Myocyte (in vitro differentiated cells): Measurements from ENCODE around the gene CEND1. TPM values are rescaled to one million over a fixed set of nuclear protein-coding genes. Genes with fewer than 3 reads are reported as not detected.

Experiments
- DNase-seq: peaks from one replicate; pipeline ENCODE4 v3.0.0-alpha.2; 2012; ENCODE audit warnings: low read depth
- total RNA-seq: library from RNA; depleted of rRNA; stranded (reverse); fragments of >200 nt; gene quantifications from 2 replicates; pipeline ENCODE4 v1.2.3, GENCODE V29; 2014

Gene CEND1
- total RNA-seq, 1 donor from 2014 or later: 0.53 TPM

DNA sequence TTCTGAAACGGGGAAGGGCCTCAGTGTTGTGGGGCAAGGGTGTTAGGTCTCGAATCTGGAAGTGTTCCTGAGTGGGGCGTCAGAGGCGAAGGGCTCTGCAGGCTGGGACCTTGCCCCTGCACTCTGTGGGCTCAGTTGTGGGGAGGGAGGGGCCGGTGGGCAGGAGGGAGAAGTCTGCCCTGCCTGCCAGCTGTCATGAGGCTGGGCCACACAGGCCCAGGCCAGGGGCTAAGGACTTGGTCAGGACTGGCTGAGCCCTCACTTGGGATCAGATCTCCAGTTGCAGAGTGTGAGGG, 38.0 kb upstream of the CEND1 start, which contains the start of gene CRACR2B:
TSS of gene CRACR2B (plus strand) at position 23 of the 296 bp plus-strand sequence. CDS start 689 bp downstream, outside the sequence.
- DNase-seq: peak; percentile 86

DNA sequence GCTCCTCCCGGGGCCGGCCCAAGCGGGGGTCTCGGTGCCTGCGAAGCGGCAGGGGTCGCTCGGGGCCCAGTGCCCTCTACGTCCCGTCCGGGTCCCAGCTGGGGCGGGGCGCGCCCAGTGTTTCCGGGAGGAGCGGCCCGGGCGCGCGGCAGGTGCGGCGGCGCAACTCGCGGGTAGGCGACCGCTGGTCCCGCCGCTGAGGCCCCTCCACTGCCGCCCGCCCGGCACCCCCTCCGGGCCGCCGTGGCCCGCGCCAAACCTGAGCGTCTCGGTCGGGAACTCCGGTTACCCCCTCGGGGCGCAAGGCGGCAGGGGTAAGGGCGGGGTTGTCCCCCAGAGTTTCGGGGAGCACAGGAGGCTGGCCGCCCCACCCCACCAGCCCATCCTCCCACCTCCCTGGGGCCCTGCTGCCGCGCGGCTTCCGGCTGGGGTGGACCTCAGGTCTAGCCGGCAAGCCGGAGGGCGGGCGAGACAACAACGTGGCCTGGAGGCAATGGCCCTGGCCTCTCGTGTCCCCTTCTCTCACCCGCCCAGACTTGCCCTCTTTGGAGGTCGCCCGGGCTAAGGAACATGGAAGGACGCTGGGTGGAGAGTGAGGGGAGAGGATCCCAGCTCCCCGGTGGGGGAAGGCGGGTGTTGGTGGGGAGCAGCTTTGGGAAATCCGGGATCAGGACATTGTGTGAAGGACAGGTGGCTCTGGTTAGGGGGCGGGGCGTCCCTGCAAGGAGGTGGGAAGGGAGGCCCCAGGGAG, 37.4 kb upstream of the CEND1 start:
- DNase-seq: no peak

DNA sequence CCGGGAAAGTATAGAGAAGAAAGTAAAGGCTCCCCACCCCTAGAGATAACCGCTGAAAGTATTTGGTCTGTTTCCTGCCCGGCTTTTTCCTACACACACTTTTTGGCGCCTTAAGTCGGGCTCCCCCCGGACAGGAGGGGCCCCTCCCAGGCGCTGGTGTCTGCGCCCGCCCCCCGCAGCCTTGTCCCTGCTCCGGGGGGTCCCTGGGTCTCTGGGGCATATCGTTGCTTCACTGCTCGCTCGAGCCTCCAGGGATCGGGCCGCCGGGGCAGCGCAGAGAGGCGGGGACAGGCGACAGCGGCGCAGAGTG, 36.9 kb upstream of the CEND1 start:
- no peak for DNase-seq

DNA sequence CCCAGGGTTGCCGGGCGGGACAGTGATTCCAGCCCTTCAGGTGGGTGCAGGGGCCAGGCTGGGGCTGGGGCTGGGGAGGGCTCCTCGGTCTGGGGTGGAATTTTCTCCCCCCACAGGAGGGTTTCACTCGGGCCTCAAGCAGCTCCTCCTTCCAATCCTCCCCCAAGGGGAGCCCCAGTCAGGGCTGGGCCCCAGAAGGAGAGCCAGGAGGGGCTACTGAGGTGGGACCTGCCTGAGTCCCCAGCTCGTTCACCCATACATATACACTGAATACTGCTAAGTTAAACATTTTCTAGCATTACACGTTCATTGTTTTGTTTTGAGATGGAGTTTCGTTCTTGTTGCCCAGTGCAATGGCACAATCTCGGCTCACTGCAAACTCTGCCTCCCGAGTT, 36.3 kb upstream of the CEND1 start:
- DNase-seq: no peak

DNA sequence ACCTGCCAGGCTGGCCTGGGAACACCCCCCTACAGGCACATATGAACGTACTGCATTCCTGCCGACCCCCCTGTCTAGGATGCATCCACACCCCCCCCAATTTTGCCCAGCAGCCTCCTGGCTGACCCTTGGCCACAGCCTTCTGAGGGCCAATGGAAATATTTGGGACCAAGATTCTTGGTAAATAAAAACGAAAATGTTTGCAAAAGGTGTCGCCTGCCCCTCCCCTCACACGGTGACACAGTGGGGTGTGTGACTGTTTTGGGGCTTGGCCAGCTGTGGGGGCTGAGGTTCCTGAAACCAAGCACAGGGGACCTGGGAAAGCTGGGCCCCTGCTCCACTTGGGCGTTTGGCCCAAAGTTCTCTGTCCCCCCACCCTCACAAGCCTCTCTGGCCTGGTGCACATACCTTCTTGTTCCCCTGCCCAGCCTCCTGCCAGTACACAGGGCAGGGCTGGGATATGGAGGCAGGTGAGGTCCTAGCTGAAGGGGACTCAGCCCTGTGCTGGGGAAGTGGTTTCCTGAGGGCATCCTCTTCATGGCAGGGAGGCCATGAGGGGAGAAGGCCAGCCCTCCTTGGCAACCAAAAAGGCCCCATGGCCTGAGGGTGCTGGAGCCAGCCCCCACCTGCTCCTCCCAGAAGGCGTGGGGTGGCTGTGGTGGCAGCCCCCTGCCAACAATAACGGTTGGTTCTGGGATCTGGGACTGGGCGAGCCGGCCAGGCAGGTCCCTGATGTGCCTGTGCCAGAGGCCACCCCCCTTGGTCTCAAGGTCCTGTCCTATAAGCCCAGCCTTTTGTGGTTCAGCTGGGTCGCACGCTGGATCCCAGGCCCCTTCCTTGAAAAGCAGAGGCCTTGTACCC, 35.7 kb upstream of the CEND1 start:
- DNase-seq: no peak

DNA sequence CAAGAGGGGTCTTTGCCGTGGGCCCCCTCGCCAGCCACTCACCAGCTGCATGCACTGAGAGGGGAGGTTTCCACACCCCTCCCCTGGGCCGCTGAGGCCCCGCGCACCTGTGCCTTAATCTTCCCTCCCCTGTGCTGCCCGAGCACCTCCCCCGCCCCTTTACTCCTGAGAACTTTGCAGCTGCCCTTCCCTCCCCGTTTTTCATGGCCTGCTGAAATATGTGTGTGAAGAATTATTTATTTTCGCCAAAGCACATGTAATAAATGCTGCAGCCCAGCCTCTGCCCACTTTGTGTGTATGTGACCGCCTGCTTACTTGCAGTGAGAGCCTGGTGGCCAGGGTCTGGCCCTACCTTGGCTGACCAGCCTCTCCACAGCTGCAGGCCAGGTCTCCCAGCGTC, 35.1 kb upstream of the CEND1 start:
- DNase-seq: peak; percentile 60

DNA sequence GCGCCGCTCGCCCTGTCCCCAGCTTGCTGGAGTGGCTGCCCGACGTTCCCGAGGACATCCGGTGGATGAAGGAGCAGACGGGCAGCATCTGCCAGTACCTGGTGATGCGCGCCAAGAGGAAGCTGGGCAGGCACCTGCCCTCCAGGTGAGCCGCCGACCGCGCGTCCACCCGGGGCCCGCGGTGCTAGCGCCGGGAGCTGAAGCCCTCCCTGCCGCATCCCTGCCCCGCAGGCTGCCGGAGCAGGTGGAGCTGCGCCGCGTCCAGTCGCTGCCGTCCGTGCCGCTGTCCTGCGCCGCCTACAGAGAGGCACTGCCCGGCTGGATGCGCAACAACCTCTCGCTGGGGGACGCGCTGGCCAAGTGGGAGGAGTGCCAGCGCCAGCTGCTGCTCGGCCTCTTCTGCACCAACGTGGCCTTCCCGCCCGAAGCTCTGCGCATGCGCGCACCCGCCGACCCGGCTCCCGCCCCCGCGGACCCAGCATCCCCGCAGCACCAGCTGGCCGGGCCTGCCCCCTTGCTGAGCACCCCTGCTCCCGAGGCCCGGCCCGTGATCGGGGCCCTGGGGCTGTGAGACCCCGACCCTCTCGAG, 34.5 kb upstream of the CEND1 start:
- no peak for DNase-seq

DNA sequence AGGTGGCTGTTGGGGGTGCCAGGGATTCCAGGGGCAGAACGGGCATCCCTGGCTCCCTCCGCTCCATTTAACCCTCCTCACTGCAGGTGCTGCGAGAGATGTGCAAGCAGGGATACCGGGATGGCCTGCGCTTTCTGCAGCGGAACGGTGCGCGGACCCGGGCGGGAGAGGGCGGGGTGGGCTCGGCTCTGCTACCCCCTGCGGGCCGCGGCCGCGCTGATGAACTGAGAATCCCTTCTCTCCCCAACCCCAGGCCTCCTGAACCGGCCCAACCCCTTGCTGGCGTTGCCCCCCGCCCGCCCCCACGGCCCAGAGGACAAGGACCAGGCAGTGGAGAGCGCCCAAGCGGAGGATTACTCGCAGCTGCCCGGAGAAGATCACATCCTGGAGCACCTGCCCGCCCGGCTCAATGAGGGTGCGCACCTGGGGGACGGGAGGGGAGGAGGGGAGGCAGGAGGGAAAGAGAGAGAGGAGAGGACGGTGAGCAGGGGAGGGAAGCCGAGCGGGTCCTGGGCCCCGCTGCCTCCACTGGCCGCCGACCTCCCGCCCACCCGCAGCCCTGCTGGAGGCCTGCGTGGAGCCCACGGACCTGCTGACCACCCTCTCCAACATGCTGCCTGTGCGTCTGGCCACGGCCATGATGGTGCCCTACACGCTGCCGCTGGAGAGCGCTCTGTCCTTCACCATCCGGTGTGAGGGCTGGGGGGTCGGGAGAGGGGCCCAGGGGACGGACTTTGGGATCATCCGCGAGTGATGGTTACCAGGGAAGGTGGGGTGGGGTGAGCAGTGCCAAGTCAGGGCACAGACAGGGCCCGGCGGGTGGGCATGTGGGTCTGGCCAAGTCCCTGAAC, 33.8 kb upstream of the CEND1 start:
- no peak for DNase-seq

DNA sequence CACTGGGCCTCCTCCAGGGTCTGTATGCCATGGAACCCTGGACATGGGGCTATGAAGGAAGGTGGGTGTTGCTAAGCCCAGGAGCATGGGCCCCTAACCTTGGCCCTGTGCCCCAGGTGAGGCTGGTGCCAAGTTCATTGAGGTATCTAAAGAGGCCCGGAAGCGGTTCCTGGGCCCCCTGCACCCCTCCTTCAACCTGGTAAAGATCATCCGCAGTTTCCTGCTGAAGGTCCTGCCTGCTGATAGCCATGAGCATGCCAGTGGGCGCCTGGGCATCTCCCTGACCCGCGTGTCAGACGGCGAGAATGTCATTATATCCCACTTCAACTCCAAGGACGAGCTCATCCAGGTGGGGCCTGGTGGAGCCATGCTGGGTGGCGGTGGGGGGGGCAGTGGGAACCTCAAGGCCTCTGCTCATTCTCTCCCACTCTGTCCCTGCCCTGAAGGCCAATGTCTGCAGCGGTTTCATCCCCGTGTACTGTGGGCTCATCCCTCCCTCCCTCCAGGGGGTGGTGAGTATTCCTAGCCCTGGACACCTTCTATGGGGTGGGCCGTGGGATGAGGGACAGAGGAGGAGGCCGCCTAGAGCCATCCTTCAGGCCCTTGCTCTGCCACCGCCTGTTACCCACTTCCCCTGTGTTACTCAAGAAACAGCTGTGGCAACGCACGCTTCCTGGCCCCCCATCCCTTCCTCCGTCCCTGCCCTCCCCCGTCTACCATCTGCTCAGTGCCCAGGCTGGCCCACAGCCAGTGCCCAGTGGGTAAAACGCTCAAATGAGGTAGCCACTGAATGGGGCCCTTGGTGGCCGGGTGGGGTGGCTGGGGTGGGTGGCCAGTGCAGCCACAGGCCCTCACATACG, 31.9 kb upstream of the CEND1 start:
- peak; percentile 95 for DNase-seq

DNA sequence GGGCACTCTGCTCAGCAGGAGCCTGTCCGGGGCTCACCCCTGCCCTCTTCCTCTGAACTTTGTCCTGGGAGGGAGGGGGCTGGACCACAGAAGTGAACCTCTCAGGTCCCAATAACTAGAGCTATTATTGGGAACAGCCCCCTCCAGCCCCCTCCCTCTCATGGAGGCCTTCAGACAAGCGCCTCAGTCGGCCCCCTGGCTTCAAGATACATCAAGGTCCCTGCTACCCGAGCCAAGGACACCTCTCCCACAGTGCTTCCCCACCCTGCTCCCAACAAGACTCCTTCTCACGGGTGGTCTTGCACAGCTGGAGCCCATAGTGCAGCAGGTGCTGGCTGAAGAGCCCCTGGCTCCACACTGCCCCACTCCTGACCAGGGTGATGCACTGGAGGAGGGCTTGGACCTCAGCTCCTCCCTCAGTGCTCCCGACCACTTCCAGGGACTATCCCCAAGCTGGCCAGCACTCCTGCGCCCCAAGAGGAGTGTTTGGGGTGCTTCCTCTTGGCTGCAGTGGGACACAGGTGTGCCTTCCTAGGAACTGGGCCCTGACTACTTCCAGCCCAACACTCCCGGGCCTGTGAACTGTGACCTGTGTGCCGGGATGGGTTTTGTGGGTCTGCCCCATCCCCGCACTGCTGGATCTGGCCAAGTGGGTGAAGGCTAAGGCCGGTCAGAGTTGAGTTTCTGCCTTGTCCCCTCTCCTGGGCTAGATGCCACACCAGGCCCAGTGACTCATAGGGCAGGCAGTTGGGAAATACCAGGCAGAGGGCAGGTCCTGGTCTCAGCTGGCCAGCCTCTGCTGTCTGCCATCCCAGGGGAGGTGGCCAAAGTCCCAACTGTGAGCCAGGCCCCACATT, 31.0 kb upstream of the CEND1 start:
- DNase-seq: peak; percentile 97

DNA sequence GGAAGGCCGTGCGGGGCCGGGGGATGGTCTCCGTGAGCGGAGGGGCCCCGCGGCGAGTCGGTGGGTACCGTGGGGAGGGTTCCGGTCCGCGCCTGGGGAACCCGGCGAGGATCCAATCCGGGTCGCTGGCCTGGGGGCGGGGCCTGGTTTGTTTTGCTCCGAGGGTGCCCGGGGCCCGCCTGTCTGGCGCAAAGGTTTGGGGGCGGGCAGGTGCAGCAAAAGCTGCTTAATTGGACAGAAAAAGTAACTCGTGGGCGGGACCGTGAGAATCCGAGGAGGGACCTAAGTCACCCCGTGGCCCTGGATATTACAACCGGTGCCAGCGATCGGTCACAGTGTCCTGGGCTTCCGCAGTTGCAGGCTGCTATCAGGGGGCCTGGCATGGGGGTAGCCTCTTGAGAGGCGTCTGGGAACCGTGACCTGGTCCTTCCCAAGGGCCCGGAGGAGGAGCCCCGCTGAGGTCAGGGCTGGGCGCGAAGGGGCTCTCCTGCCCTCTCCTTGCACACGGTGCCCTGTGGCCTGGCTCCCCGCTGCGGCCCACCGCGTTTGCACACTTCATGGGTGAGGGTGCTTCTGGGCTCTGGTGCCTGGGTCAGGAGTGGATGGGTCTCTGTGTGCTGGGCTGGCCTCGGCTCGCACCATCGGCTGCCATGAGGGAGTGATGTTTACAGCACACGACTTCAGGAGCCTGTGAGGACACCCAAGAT, 30.2 kb upstream of the CEND1 start:
- peak; percentile 90 for DNase-seq

DNA sequence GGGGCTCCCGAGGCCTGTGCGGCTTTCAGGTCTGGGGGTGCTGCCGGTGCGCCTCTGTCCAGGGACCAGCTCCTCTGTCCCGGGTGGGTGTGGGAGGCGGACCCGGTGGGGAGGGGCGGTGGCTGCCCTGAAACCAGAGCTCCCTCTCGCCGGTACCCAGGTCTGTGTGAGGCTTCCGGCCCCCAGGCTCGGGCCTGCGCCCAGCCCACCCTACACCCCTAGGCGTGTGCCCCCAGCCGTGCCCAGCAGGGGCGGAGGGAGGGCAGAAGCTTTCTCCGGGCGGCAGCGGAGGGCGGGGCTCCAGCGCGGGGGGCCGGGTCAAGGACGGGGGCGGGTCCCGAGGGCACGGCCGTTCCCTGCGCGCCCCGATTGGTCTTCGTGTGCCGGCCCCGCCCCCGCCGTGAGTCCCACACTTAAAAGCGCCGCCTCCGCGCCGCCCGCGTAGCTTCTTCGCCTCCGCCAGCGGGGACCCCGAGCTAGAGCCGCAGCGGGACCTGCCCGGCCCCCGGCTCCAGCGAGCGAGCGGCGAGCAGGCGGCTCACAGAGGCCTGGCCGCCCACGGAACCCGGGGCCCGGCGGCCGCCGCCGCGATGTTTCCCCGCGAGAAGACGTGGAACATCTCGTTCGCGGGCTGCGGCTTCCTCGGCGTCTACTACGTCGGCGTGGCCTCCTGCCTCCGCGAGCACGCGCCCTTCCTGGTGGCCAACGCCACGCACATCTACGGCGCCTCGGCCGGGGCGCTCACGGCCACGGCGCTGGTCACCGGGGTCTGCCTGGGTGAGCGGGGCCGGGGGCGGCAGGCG, 29.4 kb upstream of the CEND1 start:
- DNase-seq: peak; percentile 90

DNA sequence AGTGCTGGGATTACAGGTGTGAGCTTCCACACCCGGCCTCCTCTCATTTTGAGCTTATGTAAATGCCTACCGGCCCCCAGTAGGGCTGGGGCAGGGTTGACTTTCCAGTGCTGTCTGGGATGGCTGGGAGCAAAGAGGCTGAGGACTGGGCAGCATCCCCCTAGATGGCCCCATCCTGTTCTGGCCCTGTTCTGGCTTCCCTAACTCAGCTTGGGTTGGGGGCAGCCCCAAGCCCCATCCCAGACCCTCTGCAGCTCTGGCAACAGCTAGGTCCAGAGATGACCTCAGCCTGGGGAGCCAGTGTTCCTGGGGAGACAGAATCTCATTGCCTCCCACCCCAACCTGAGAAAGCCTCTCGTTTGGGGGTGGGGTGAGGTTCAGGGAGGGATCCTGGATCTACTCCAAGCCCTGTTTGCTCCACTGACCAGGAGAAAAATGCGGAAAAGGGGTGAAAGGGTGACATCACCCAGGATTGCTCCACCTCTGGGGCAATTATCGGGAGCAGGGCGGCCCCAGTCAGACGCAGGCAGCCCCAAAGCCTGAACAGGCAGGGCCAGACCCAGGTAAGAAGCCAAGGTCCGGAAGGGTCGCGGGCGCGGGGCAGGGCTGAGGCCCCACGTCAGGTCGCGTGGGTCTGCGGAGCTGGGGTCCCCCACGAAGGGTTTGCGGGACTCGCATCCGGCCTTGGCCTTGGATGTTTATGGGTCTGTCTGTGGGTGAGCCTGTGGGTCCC, 28.7 kb upstream of the CEND1 start, which contains the start of gene PNPLA2:
TSS of gene PNPLA2 (plus strand) at position 519 of the 733 bp plus-strand sequence. CDS start 805 bp downstream, outside the sequence.
- DNase-seq: no peak

DNA sequence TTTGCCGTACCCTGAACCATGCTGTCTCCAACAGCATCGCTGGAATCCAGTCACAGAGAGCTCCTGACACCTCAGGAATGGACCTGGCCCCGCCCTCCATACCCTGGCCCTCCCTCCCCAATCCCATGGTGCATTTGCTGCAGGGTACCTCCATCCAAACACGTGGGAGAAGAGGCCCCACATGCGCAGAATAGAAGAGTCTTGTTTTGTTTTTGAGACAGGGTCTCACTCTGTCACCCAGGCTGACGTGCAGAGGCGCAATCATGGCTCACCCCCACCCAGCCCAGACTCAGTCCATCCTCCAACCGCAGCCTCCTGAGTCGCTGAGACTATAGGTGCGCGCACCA, 26.5 kb upstream of the CEND1 start:
- no peak for DNase-seq

DNA sequence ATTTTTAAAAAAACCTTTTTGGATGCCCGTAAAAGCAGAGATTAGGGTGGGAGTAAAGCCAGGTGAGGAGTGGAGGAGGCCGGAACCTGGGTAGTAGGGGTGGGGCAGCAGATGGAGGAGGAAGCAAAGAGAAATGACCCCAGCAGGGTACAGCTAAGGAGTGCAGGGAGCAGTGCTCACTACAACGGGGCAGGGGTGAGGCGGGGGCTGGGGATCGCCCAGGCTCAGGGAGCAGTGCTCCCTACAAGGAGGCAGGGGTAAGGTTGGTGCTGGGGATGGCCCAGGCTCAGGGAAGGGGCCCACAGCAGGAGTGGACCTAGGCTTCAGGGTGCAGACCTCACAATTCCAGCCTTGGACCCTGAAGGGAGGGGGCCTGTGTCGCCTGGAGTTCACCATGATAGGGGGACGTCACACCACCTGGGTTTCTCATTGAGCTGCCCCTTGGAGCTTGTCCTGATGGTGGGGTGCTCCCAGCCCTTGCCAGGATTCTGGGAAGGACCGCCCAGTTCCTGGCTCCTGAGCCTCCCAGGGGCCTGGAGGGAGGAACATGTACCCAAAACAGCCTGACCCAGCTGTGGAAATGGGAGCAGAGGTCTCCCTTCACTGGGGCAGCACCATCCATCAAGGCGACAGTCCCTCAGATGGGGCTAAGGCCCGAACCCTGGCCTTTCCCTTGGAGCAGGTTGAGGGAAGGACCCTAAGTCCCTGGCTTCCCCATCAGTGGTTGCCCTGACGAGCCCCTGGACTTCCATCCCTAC, 26.0 kb upstream of the CEND1 start:
- no peak for DNase-seq

DNA sequence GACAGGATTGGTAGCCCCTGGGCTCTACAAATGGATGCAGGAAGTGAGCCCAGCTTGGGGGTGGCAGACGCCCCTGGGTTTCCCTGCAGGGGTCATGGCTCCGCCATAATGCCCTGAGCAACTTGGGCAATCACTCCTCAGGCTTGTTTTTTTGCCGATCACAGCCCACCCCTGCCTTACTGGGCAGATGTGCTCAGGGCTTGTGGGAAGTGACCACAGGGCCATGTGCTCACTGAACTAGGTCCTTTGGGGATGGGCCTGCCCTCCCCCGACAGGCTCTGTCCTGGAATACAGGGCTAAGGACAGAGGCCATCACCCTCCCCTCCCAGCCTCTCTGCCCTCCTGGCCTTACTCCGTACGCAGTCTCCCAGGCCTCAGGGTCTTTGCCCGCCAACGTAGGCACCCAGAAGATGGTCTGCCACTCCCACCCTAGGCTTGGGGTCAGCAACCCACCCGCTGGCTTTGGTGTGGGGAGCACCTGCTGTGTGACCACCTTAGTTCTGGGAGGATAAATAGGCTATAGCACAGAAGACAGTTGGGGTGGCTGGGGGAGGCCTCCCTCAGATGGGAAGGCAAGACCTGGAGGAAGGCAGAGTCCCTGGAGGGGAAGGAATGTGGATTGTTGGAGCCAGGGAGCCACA, 23.7 kb upstream of the CEND1 start:
- DNase-seq: no peak
